GM23338 (cell line): ENCODE measurements around the gene ACSL3.

Experiments
- EZH2 ChIP-seq: fragments of 200-600 bp; sonication (generic); IDR thresholded peaks from one replicate; pipeline ENCODE4 v1.8.0; 2017; ENCODE audit warnings: antibody characterized with exemption, mild to moderate bottlenecking, low read depth; ENCODE audit not compliant: unreplicated experiment
- JUNB ChIP-seq: IDR thresholded peaks from one replicate; pipeline ENCODE4 v1.6.1; 2016; ENCODE audit warnings: antibody characterized with exemption; ENCODE audit not compliant: unreplicated experiment
- POLR2AphosphoS5 ChIP-seq: IDR thresholded peaks from 2 replicates; pipeline ENCODE4 v1.6.1; 2016; ENCODE audit warnings: antibody characterized with exemption, low read depth
- REST ChIP-seq: IDR thresholded peaks from one replicate; pipeline ENCODE4 v1.6.1; 2018; ENCODE audit warnings: antibody characterized with exemption; ENCODE audit not compliant: unreplicated experiment
- STAT1 ChIP-seq: IDR thresholded peaks from one replicate; pipeline ENCODE4 v1.6.1; 2016; ENCODE audit warnings: antibody characterized with exemption; ENCODE audit not compliant: unreplicated experiment
- ZNF331 ChIP-seq: fragments of 250-450 bp; sonication (Bioruptor Pico); IDR thresholded peaks from 2 replicates; pipeline ENCODE4 v1.5.0; 2020; ENCODE audit warnings: low read depth, mild to moderate bottlenecking, moderate library complexity
- TF ChIP-seq, protein P1 (sequence below), 2 experiments: fragments of 200-600 bp in 1 of 2; sonication (generic) in 1 of 2; conservative IDR thresholded peaks; 2 replicates each; pipeline versions ENCODE4 v1.5.1 to v1.6.1; 2016 to 2017; ENCODE audit warnings: antibody characterized with exemption in 2 of 2, low read depth in 2 of 2, mild to moderate bottlenecking in 2 of 2, moderate library complexity in 1 of 2

GRCh38 chr2:222920657-222921186 is 59.9 kb downstream of the ACSL3 start:
- TF ChIP-seq REST, result no peak
- TF ChIP-seq, protein P1, sequence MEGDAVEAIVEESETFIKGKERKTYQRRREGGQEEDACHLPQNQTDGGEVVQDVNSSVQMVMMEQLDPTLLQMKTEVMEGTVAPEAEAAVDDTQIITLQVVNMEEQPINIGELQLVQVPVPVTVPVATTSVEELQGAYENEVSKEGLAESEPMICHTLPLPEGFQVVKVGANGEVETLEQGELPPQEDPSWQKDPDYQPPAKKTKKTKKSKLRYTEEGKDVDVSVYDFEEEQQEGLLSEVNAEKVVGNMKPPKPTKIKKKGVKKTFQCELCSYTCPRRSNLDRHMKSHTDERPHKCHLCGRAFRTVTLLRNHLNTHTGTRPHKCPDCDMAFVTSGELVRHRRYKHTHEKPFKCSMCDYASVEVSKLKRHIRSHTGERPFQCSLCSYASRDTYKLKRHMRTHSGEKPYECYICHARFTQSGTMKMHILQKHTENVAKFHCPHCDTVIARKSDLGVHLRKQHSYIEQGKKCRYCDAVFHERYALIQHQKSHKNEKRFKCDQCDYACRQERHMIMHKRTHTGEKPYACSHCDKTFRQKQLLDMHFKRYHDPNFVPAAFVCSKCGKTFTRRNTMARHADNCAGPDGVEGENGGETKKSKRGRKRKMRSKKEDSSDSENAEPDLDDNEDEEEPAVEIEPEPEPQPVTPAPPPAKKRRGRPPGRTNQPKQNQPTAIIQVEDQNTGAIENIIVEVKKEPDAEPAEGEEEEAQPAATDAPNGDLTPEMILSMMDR (conservative IDR thresholded peaks at IDR 0.05; ENCODE audit: low read depth in 2 of 2), result no peak
- no peak for TF ChIP-seq POLR2AphosphoS5
- TF ChIP-seq EZH2, result no peak
- TF ChIP-seq STAT1, result no peak
- no peak for TF ChIP-seq ZNF331 (CRISPR knock-in tag)
- TF ChIP-seq JUNB, result no peak
